GM19467 (cell line): ENCODE measurements around the gene ZNF777.
"Not testable (repeated sequence)": the region's sequence is repeated elsewhere in the genome, so short reads cannot be mapped to it uniquely, and the experiment has no call there.

Source experiments
- ATAC-seq: cut with Tn5 transposase; IDR thresholded peaks from one replicate; pipeline ENCODE4 v1.9.1; 2021; ENCODE audit warnings: mild to moderate bottlenecking, moderate library complexity; ENCODE audit not compliant: unreplicated experiment

The ZNF777 gene

DNA sequence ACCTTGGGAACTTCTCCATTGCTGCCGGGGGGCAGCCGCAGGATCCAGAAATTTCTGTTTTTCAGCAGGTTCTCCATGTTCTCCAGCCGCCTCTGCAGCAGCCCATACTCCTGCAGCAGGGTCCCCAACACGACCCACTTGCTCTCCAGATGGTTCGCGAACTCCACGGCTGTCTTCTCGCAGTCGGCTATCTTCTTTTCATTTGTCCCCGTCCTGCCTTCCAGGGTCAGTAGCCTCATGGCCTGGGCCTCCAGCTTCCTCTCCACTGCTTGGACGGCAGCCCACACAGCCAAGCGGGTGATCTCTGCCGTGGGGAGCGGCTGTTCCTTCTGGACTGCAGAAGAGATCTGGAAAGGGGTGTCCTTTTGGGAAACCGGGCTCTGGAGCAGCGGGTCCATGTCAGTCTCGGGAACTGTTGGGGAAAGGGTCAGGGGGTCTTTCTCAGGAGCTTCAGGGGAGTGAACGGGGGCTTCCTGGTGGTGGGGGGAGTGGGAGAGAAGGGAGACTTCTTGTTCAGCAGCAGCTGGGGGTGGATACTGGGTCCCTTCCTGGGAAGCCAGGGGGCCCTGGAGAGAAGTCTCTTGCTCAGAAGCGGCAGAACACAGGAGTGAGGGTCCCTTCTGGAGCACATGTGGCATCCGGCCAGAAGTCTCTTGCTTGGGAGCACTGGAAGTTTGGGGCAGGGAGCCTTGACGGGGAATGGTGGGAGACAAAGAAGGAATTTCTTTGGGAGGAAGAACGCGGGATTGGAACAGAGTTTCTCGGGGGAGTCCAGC, 5.5 kb downstream of the ZNF777 start:
- no peak for ATAC-seq

- ATAC-seq, result no peak
Measured at GRCh38 chr7:149454750-149455149, 6.1 kb downstream of the ZNF777 start.

GRCh38 chr7:149454006-149454405, 6.9 kb downstream of the ZNF777 start:
- no peak for ATAC-seq

DNA sequence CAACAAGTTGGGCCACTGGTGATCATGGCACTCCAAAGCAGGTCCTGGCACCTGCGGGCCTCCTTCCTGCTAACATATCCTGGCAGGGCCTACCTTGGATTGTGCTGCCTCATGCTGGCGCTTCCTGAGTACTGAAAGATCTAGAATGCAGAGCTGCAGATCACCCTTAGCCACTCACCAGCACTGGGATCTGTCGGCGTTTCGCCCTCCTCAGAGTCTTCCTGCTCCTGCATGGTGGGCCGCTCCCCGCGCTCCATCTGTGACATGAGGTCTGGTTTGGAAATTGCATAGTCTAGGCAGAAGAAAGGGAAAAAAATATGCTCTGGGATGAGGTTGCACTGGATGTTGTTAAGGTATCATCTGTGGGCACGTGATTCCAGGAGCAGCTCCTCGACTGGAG, 10.0 kb downstream of the ZNF777 start:
- no peak for ATAC-seq

DNA sequence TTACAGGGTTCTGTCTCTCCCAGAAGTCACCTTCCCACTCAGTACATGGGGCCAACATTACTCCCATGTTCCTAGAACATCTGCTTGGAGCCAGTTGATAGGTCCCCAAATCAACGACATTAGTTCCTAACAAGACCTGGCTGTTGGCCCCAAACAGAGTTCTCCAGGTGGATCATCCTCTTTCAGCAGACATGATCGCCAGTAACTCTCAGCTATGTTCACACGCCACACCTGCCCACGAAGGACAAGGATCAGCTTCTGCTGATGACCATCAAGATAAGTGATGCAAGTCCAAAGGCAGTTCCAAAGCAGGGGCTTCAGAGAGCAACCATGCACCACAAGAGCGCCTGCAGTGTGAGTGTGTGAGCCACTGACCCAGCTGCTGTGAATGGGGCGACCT, 11.0 kb downstream of the ZNF777 start:
- no peak for ATAC-seq

DNA sequence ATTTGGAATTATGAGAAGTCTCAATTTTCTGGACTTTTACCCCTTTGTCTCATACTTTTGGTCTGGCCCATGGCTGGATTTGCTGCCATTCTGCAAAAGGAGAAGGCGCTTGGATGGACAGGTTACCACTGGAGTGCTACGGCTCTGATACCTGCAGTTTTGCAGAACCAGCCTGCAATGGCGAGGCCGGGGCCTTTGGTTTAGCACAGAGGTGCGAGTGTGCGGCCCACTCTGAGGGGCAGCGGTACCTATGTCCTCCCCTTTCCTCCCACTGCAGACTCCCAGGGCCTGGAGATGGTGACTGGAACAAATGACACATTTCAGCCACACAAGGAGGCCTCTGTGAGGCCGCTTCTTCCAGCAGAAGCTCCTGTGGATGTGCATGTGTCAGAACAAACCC, 11.9 kb downstream of the ZNF777 start:
- ATAC-seq, result no peak

GRCh38 chr7:149446026-149446425, 14.8 kb downstream of the ZNF777 start:
- ATAC-seq, result not testable (repeated sequence)

- no peak for ATAC-seq
Measured at GRCh38 chr7:149444287-149444686, 16.6 kb downstream of the ZNF777 start.

DNA sequence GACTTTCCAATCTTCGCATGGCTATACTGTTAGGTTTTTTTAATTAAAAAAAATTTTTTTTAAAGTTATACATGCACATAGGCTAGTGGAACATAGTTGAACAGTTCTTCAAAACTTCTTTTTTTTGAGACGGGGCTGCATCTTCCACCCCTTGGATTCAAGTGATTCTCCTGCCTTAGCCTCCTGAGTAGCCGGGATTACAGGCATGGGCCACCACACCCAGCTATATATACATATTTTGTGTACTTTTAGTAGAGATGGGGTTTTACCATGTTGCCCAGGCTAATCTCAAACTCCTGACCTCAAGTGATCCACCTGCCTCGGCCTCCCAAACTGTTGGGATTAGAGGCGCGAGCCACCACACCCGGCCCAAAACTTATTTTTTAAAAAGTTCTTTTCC, 17.3 kb downstream of the ZNF777 start:
- ATAC-seq, result no peak

- ATAC-seq, result no peak
Measured at GRCh38 chr7:149442924-149443323, 17.9 kb downstream of the ZNF777 start.

GRCh38 chr7:149440222-149440621, 20.6 kb downstream of the ZNF777 start:
- ATAC-seq, result no peak

DNA sequence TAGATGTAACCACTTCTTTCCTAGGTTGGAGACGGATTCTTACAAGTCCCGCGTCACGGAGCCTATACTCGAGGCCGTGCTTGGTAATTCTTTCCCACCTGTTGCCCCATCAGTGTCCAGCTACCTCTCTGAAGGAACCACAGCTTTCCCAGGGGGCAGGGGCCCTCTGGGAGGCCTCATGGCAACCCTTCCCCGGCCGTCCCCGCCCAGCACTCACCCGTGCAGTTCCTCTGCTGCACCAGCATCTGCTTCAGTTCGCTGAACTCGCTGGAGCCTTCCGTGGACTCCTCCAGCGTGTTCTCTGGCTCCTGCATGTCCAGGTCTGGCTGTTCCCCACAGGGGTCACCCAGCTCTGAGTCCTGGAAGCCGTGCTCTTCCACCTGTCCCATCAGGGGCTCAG, 24.5 kb downstream of the ZNF777 start:
- ATAC-seq, result no peak

GRCh38 chr7:149433124-149433523, 27.7 kb downstream of the ZNF777 start:
- ATAC-seq, result no peak

GRCh38 chr7:149432121-149432691, 28.7 kb downstream of the ZNF777 start:
- ATAC-seq, result no peak

GRCh38 chr7:149431486-149432120, 29.3 kb downstream of the ZNF777 start:
- no peak for ATAC-seq

DNA sequence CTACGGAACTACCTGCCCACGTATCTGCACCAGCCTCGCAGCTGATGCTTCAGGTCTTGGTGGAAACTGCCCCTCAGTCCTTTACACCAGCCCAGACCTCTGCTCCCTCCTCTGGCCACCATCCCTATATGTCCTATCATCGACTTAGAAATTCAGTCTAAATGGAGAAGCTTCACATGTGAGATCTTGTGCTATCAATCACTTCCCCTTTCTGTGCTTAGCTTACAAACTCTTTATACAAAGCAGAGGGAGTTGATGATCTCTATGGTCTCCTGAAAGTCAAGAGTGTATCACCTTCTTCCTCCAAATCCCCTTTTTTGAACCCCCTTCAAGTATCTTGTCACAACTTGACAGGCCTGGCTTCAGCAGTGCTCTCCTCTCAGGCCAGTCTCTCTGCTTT, 30.7 kb downstream of the ZNF777 start:
- ATAC-seq, result no peak

DNA sequence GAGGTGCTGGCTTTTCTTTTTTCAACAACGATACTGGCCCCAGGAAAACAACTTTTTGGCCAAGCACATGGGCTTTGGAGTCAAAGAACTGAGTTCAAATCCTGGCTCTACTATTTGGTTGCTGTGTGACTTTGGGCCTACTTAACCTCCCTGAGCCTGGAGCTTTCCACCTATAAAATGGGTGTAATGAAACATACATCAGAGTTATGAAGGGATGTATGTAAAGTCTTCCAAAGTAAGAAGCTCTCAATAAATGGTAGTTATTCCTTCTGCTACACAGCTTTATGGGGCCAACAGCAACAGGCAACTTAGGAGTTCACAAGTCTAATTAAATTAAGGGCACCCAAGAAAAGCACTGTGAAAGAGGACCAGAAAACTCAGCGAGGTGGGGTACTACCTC, 33.0 kb downstream of the ZNF777 start:
- no peak for ATAC-seq

DNA sequence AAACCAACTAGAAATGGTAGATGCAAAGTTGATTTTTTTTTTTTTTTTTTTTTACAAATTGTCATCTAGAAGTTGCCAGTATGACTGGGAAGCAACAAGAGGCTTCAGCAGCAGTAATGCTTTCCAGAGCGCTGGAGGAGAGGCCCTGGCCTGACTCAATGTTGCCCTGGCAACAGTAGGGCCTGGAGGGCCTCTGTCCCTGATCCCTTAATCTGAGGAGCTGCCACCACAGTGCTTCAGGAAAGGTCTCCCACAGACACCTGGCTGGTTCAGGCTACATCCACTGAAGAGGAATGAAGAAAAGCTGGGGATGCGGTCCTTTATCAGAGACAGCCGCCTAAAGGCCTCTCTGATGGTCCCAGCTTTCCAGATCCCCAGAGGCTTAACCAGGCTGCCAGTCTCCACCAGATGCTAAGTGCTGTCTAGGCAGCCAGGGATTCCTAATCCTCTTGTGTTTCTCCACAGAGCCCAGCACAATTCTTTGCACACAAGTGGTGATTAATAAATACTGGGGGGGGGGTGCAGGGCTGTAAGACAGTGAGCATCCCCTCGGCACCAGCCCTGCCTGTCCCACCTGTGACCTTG, 33.7 kb downstream of the ZNF777 start:
- ATAC-seq, result no peak

GRCh38 chr7:149423449-149424110, 37.3 kb downstream of the ZNF777 start:
- no peak for ATAC-seq

- ATAC-seq, result peak; percentile 16
Measured at GRCh38 chr7:149422914-149423301, 38.0 kb downstream of the ZNF777 start.

DNA sequence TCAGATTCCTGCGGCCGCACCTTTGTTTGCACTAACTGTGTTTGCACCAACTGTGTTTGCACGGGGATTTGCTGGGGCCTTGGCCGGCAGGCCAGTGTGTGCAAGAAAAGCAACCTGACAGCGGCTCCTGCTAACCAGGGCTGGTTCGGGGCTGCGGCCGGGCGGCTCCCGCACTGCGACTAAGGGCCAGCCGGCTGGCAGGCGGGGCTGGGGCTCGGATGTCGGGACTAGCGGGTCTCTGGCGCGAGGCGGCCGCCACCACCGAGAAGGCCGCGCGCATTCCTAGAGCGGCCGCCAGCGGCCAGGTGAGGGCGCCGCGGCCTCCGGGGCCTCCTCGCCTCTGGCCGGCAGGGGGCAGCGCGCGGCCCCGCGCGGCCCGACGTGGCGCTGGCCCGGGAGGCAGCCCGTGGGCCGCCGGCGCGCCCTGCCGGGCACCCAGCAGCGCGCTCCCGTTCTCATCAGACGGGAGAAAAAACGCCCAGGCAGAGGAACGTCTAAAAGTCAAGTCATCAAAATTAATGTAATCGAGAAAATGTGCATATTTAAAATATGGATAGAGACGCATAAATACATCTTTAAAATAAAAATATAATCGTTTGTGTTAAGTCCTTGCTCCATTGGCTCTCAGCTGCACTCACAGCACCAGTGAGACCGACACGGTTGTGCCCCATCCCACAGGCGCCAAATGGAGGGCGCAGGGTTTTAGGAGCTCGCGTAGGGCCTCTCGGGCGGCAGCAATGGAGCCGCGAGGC, 38.5 kb downstream of the ZNF777 start:
- ATAC-seq, result peak; percentile 92
